NCI-H2107 treated with DMSO at 0.1 percent for 48 hours (cell line): Measurements from ENCODE around the gene PACS1.
"Not testable (repeated sequence)": the region's sequence is repeated elsewhere in the genome, so short reads cannot be mapped to it uniquely, and the experiment has no call there.

Experiments used
- DNase-seq: peaks from one replicate; lab custom pipeline; 2025; ENCODE audit not compliant: unreplicated experiment; lab: John Stamatoyannopoulos, UW

The PACS1 gene

DNA sequence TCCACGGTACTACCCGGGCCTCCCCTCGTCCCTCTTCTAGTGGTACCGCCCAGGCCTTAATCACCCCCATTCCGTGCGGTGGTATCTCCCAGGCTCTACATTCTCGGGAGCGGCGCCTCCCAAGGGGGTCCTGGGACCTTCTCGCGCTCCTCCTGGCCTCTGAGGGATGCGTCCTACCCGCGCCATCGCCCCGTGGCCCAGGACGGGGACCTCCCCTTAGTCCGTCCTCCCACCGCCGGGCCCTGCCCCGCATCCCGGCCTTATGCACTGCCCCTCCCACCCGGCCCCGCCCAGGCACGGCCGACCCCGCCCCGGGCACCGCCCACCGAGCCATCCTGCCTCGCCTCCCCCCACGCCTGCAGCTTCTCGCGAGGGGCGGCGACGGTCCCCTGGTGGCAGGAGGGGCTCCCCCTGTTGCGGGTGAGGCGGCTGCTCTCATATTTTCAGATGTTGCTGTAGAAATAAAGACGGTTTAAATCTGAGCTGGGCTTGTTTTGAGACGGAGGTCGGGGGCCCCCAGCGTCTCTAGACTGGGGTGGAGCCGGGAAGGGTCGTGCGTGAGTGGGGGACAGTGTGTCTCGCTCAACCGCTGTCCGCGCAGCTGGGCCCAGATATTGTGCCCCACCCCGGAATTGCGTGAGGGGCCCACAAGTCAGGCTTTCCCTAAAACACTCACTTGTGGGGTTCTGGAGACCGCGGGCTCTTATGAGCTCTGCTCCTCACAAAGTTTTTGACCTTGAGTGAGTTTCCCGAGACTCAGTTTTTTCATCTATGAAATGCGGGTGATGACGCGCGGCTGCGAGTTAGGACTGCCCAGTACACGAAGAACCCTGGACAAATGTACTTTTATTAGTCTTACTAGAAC is 197.5 kb downstream of the PACS1 start:
- no peak for DNase-seq

DNA sequence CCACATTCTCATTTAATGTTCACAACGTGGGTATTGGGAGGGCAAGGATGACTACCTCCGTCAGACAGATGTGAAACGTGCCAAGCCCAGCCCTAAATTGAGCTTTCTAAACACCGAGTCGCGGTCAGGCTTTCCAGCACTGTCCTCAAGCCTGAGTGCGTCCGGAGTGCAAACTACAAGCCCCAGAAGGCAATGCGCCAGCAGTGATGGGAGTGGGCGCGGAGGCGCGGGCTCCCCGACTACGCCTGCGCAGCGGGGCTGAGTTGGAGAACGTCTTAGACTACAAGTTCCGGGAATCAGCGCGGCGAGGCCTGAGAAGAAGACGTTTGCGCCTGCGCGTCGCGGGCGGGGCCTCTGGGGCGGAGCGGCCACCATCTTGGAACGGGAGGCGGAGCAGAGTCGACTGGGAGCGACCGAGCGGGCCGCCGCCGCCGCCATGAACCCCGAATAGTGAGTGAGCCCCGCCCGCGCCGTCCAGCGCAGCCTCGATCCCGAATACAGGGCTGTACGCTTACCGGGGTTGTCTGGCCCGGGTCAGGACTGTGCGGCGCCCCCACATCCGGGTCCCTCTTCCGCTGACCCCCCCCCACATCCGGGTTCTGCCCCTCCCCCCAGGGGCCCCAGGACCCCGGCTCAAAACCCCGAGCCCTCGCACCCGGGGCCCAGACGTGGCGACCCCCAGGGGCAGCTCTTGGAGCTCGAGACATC is 198.3 kb downstream of the PACS1 start, which contains the start of gene RAB1B:
RAB1B (plus strand) TSS at position 396 of the 708 bp plus-strand sequence; CDS start at position 437, 41 bp downstream.
- DNase-seq: peak; percentile 95

DNA sequence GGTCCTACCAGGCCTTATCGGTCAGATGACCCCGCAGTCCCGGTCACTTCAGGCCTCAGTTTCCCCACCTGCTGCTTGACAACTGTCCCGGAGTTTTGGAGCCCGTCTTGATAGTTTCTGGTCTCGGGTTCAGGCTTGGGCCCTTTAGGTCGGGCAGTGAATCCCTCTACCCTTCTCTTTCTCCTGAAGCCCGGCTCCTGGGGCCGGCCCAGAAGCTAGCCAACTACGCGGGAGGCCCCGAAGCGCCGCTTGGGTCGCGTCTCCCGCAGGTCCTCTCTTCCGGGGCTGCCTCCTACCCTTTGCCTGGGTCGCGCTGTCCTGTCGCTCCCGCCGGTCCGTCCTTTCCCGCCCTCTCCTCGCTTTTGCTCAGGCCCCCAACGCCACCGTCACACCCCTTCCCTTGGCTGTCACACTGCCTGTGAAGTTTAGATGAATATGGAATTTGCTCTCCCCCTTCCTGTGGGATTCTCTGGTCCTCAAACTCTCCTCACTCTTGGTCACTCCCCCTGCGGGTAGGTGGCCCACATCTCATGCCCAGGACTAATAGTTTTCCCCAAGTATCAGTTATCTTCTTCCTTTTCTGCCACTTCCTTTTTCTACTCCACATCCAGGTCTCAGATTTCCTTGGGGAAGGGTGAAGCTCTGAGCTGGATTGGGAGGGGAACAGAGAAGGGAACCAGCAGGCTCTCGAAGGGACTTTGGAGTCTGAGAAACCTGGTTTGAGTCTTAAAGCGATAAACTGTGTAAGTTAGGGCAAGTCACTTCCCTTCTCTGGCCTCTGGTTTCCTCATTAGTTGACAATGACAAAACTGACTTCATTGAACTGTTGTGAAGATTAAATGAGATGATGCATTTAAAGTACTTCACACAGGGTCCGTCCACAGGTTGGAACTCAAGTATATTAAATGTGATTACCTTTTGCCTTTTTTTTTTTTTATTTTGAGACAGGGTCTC is 199.2 kb downstream of the PACS1 start:
- DNase-seq: no peak

DNA sequence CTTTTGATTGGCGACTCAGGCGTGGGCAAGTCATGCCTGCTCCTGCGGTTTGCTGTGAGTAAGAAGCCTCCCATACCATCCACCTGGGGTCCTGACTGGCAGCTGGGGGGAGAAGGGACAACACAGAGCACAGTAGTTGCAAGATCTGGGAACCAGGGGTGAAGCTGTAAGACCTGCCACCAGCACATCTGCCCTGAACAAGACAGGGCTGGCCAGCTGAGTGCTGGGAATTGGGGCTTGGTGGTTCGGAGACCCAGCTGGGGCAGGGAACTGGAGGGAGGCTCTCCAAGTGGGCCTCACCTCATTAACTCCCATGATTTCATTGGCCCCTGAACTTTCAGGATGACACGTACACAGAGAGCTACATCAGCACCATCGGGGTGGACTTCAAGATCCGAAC is 201.7 kb downstream of the PACS1 start:
- DNase-seq: no peak

DNA sequence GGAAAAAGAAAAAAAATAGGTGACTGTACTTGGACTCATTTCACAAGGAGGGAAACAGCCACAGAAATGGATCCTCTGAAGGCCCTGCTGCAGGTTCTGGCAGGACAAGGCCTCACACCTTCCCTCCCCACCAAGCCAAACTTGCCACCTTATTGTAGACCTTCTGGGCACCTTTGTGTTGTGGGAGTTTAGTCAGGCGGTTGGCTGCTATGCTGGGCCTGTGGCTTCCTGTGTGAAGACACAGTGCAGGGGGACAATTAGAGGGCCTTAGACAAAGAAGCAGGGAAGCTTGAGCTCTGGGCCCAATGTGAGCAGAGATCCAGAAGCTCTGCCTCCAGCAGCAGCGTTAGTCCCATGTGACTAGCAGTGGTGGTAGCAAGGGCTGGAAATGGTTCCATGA is 202.5 kb downstream of the PACS1 start:
- DNase-seq: no peak

DNA sequence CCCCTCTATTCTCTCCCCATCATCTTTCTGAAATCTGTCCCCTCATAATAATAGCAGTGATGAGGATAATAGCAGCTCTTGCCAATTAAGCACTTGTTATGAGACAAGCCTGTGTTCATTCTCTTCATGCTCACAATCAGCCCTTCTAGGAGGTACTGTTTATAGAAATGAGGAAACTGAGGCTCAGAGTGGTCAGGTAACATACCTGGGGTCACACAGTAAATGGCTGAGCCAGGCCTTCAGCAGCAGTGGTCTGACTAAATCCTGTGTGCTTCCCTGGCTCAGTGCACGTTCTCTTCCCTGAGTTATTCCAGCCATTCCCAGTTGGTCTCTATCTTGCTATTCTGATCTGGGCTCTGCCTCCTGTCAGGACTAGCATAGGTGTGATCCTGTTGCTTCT is 204.1 kb downstream of the PACS1 start:
- no peak for DNase-seq

DNA sequence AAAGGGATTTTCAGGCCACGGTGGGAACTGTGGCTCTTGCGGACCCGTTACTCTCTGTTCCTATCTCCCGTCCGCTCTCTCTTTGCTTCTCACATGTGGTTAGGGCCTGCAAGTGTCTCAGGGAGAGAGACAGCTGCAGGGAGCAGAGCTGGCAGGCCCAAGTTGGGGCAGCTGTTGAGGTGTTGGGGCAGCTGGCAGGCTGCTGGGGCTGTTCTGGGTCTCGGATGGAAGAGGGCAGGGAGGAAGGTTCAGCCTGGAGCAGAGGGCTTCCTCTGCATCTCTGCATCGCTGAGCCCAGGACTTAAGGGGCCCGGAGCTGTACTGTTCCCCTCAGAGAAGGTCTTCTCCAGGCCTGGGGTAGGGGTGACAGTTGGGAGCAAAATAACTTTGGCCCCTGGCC is 205.3 kb downstream of the PACS1 start:
- no peak for DNase-seq

DNA sequence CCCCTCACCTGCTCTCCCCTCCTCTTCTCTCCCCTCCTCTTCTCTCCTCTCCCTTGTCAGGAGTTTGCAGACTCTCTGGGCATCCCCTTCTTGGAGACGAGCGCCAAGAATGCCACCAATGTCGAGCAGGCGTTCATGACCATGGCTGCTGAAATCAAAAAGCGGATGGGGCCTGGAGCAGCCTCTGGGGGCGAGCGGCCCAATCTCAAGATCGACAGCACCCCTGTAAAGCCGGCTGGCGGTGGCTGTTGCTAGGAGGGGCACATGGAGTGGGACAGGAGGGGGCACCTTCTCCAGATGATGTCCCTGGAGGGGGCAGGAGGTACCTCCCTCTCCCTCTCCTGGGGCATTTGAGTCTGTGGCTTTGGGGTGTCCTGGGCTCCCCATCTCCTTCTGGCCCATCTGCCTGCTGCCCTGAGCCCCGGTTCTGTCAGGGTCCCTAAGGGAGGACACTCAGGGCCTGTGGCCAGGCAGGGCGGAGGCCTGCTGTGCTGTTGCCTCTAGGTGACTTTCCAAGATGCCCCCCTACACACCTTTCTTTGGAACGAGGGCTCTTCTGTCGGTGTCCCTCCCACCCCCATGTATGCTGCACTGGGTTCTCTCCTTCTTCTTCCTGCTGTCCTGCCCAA is 206.0 kb downstream of the PACS1 start:
- no peak for DNase-seq

DNA sequence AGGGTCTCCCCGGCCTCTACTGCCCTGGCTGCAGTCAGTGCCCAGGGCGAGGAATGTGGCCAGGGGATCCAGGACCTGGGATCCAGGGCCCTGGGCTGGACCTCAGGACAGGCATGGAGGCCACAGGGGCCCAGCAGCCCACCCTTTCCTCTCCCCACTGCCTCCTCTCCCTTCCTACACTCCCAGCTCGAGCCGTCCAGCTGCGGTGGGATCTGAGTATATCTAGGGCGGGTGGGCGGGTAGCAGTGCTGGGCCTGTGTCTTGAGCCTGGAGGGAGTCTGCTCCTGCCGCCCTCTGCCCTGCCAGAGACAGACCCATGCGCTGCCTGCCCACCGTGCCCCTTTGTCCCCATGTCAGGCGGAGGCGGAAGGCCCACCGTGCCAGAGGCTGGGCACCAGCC is 206.5 kb downstream of the PACS1 start:
- not testable (repeated sequence) for DNase-seq

DNA sequence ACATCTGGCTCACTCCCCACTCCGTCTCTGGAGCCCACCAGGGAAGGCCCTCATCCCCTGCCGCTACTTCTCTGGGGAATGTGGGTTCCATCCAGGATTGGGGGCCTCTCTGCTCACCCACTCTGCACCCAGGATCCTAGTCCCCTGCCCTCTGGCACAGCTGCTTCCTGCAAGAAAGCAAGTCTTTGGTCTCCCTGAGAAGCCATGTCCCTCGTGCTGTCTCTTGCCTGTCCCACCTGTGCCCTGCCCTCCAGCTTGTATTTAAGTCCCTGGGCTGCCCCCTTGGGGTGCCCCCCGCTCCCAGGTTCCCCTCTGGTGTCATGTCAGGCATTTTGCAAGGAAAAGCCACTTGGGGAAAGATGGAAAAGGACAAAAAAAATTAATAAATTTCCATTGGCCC is 207.0 kb downstream of the PACS1 start:
- not testable (repeated sequence) for DNase-seq

DNA sequence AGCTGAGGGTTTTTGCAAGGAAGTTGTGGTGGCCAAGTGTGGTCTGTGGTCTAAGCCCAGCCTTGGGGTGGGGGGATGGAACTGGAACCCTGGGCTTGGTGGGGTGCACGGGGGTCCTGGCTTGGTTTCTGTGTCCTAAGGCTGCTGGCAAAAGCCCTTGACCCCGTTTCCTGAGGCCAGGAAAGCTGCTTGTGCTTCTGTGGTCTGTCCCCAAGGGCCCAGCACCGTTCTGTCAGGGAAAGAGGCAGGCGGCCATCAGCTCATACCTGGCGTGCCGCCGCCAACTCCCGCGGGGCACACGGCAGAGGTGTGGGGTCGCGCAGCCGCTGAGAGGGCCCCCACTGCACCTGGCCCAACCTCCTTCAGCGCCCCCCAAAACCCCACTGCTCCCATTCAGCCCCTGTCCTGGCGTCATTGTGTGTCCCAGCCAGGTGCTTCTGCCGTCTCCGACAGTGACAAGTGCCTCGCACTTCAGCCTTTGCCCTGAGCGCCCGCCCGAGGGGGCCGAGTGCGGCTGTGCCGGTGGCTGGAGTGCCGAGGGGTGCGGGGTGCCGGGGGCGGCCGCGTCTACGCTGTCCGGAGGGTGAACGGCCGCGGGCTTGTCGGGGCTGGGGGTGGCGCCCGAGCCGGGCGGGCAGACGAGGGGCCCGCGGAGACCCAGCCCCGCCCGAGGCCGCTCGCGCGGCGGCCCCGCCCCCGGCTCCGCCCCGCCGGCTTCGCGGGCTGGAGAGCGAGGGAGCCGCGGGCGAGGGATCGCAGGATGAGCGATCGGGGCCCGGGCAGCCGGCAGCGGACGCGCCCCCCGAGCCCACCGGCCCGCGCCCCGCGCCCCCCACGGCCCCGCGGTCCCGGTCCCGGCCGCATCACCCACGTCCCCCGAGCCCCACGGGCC is 207.6 kb downstream of the PACS1 start, which contains the start of gene CNIH2:
CNIH2 (plus strand) TSS at position 705 of the 892 bp plus-strand sequence. CDS start 282 bp downstream, outside the sequence.
- no peak for DNase-seq

DNA sequence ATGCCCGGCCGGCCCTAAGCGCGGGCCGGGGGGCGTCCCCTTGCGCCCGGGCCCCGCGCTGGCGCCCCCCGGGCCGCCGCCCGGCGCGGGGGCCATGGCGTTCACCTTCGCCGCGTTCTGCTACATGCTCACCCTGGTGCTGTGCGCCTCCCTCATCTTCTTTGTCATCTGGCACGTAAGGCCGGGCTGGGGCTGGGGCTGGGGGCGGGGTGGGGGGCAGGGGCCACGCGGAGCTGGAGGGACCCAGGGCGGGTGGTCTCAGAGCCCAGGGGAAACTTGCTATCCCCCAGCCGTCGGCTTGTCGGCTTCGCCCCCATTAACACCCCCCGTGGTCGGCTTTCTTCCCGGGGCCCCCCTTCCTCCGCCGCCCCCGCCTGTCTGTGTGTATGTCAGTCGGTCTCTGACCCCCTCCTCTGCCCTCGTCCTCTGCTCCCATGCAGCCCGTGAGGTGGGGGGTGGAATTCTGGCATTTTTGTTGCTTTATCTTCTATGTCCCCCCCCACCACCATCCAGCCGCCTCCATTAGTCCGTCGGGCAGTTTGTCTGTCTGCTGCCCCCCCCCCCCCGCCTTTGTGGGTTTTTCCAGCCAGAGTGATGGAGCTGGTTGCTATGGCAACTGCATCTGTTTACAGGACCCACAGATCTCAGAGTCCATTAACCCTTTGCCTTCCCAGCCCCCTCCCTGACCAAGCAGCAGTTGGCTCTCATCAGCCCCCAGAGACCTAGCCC is 208.5 kb downstream of the PACS1 start:
- DNase-seq: no peak

DNA sequence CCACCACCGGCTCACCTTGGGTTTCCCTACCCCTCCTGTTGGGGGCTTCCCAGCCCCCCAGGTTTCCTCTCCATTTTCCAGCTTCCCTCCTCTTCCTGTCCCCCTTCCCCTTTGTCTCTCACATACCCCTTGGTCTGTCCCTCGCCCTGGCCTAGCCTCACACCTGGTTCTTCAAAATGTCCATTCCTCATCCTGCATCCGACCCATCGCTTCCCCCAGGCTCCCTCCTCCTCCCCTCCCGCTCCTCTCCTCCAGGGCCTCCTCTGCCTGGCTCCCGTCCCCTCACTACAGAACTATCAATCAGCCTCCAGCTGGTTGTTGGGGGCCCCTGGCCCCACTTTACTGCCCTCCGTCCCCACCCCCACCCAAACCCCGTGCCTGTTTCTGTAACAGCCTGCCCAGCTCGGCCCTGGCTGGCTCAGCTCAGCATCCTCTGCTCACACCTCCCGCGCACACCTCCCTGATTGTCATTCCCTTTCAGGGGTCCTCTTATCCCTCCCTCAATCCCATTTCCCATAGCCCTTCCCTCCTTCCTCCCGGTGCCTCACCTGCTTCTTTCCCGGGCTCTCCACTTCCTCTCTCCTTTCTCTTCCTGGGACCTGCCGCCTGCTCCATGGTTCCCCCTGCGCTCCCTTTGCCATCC is 209.1 kb downstream of the PACS1 start:
- no peak for DNase-seq

DNA sequence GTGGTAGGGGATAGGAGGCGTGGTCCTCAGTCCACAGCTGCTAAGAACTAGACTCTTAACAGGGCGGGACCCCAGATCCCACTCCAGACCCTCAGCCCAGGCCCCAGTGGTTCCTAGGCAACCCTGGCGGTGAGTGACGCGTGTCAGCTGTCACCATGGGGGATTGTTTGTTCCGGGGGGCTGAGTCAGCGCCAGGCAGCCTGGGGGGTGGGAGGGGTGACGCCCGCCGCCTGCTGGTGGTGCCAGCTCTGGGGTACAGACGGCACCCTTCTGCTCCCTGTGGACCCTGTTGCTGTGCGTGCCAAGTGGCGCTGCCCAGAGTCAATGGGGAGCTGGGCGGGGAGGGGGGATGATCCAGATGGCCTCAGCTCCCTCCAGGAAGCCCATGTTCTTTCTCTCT is 210.4 kb downstream of the PACS1 start:
- no peak for DNase-seq

DNA sequence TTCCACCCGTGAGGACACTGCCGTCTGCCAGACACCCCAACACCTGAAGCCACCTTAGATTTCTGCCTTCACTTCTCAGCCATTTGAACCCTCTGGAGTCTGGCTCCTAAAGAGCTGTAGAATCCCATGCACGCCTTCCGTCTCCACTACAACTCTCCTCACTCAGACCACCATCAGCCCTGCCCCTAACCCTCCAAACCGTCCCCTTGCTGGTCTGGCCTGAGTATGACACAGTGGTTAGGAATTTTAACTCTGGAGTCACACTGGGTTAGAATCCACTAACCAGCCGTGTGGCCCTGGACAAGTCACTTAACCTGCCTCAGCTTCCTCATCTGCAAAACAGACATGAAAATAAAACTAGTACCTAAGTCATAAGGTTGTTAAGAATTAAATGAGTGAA is 210.9 kb downstream of the PACS1 start:
- DNase-seq: no peak

DNA sequence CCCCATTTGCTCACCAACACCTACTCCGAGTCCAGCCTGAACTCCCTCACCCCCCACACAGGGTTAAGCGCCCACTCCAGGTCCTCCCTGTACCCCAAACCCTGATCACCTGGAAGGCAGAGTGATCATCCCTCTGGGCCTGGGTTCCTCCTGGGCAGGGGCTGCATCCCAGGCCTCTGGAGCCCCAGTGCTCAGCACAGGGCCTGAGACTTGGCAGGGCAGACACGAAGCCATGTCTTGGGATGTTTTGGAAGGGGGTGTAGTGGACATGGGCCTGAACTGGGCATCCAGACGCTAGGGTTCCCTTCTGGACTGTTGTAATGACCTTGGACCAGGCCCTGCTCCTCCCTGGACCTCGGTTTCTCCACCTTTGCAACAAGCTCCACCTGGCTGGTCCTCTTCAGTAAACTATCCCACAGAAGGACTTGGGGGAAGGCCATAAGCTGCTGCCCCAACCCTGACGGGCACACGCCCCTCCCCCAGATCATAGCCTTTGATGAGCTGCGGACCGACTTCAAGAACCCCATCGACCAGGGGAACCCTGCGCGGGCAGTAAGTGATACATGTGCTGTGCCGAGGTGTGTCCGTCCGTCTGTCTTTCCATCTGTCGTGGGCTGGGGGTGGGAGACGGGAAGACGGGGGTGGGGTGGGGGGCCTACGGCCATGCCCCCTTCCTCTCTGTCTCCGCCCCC is 211.8 kb downstream of the PACS1 start:
- no peak for DNase-seq

DNA sequence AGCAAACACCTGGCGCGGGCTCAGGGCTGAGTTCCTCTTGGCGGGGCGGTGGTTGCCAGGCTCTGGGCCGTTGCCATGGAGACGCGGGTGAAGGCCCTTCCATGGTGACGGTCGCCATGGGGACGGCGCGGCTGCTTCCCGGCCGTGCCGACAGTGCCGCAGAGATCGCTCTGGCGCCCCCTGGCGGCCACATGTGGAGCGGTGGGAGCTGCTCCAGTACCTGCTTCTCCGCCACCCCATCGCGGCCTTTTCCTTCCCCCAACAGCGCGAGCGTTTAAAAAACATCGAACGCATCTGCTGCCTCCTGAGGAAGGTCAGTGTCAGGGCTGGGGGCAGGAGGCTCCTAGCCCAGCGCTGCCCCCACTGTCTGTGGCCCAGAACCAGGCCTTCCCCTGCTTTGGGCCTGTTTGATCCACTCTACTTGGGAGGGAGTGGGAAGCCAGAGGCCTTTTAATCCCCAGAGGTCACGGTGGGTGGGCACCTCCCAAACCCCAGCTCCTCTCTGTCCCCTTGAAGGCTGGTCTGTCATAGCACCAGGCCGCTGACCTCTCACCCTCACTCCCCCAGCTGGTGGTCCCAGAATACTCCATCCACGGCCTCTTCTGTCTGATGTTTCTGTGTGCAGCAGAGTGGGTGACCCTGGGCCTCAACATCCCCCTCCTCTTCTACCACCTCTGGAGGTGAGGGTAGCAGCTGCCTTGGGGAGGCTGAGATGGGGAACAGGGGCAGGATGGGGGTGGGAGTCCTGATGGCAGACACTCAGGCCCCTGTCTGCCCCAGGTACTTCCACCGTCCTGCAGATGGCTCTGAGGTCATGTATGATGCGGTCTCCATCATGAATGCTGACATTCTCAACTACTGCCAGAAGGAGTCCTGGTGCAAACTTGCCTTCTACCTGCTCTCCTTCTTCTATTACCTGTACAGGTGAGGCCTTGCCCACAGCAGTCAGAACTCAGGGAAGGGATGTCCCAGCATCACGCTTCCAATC is 212.7 kb downstream of the PACS1 start:
- peak; percentile 92 for DNase-seq
